GM12872 (cell line): ENCODE results near the gene NTRK2.

Experiments used
- CTCF ChIP-seq: IDR thresholded peaks from 3 replicates; pipeline ENCODE4 v1.5.1; 2011; ENCODE audit warnings: low read depth, mild to moderate bottlenecking, low read length, moderate library complexity; ENCODE audit not compliant: insufficient read depth

Gene NTRK2

GRCh38 chr9:84793251-84793650, 123.7 kb downstream of the NTRK2 start:
- TF ChIP-seq CTCF: no peak

- TF ChIP-seq CTCF: no peak
Observed at GRCh38 chr9:84794981-84795637, 125.6 kb downstream of the NTRK2 start.

- TF ChIP-seq CTCF: no peak
Observed at GRCh38 chr9:84796404-84796803, 126.9 kb downstream of the NTRK2 start.

- no peak for TF ChIP-seq CTCF
Observed at GRCh38 chr9:84799251-84799650, 129.7 kb downstream of the NTRK2 start.

GRCh38 chr9:84804951-84805694, 135.6 kb downstream of the NTRK2 start:
- no peak for TF ChIP-seq CTCF

GRCh38 chr9:84807431-84807830, 137.9 kb downstream of the NTRK2 start:
- no peak for TF ChIP-seq CTCF

GRCh38 chr9:84807870-84808390, 138.4 kb downstream of the NTRK2 start:
- TF ChIP-seq CTCF: no peak
